Activated CD4-positive, alpha-beta T cell treated with anti-CD3 and anti-CD28 coated beads for 1 hour (primary cell): Measurements from ENCODE around the gene SASH1.

Experiments
- DNase-seq: peaks from one replicate; pipeline ENCODE4 v3.0.0-alpha.2; 2020

SASH1 gene

GRCh38 chr6:148407372-148407771 lies 64.7 kb downstream of the SASH1 start:
- no peak for DNase-seq

- no peak for DNase-seq
Measured at GRCh38 chr6:148413321-148414091, 70.9 kb downstream of the SASH1 start.

- no peak for DNase-seq
Measured at GRCh38 chr6:148414092-148414489, 71.5 kb downstream of the SASH1 start.

- no peak for DNase-seq
Measured at GRCh38 chr6:148414836-148415235, 72.2 kb downstream of the SASH1 start.

GRCh38 chr6:148415511-148416260 lies 73.0 kb downstream of the SASH1 start:
- DNase-seq = no peak

- no peak for DNase-seq
Measured at GRCh38 chr6:148416330-148416965, 73.8 kb downstream of the SASH1 start.

GRCh38 chr6:148417045-148417444 lies 74.4 kb downstream of the SASH1 start:
- DNase-seq = no peak

GRCh38 chr6:148419430-148419829 lies 76.8 kb downstream of the SASH1 start:
- DNase-seq = no peak

GRCh38 chr6:148422085-148422484 lies 79.4 kb downstream of the SASH1 start:
- DNase-seq = no peak

- DNase-seq = no peak
Measured at GRCh38 chr6:148423133-148423532, 80.5 kb downstream of the SASH1 start.

GRCh38 chr6:148423601-148424270 lies 81.1 kb downstream of the SASH1 start:
- no peak for DNase-seq

- DNase-seq = no peak
Measured at GRCh38 chr6:148425443-148425842, 82.8 kb downstream of the SASH1 start.

GRCh38 chr6:148426317-148426977 lies 83.8 kb downstream of the SASH1 start:
- no peak for DNase-seq

GRCh38 chr6:148427333-148427732 lies 84.7 kb downstream of the SASH1 start:
- no peak for DNase-seq

- no peak for DNase-seq
Measured at GRCh38 chr6:148429423-148429822, 86.8 kb downstream of the SASH1 start.

GRCh38 chr6:148430897-148431296 lies 88.3 kb downstream of the SASH1 start:
- DNase-seq = no peak

- DNase-seq = no peak
Measured at GRCh38 chr6:148431413-148431812, 88.8 kb downstream of the SASH1 start.

GRCh38 chr6:148431840-148432239 lies 89.2 kb downstream of the SASH1 start:
- DNase-seq = no peak

GRCh38 chr6:148432462-148433195 lies 90.0 kb downstream of the SASH1 start:
- DNase-seq = no peak

- DNase-seq = no peak
Measured at GRCh38 chr6:148435386-148435785, 92.7 kb downstream of the SASH1 start.

- DNase-seq = no peak
Measured at GRCh38 chr6:148436466-148436865, 93.8 kb downstream of the SASH1 start.

GRCh38 chr6:148438632-148439031 lies 96.0 kb downstream of the SASH1 start:
- DNase-seq = no peak
